OCI-LY3 (cell line): ENCODE results near the gene TMEM144.
A peak's percentile ranks its signal among the peaks of the same experiment; 100 is the strongest.

Experiments
- H2AFZ ChIP-seq: fragments of 200-600, 300-600 bp; shearing (Covaris generic); 2 replicates; pipeline ENCODE4 v1.6.0; 2014; ENCODE audit warnings: antibody characterized with exemption, low read depth, low read length
- H3K27ac ChIP-seq: fragments of 200-600, 300-600 bp; sonication (generic); 2 replicates; pipeline ENCODE4 v1.5.1; 2014; ENCODE audit warnings: mild to moderate bottlenecking, low read length, moderate library complexity, mixed read lengths
- H3K27me3 ChIP-seq: fragments of 200-600, 300-600 bp; sonication (generic); 2 replicates; pipeline ENCODE4 v1.6.1; 2014; ENCODE audit warnings: low read depth, low read length, mixed read lengths
- H3K36me3 ChIP-seq: fragments of 200-600, 300-600 bp; sonication (generic); replicated peaks from 2 replicates; pipeline ENCODE3; 2014; ENCODE audit warnings: low read depth, low read length, mixed read lengths
- H3K4me1 ChIP-seq: fragments of 300-600, 200-600 bp; sonication (generic); 2 replicates; pipeline ENCODE4 v1.6.1; 2014; ENCODE audit warnings: low read length, mixed read lengths
- H3K4me2 ChIP-seq: fragments of 200-600, 300-600 bp; sonication (generic); 2 replicates; pipeline ENCODE4 v1.6.1; 2014; ENCODE audit warnings: low read length, mixed read lengths
- H3K4me3 ChIP-seq: fragments of 300-600, 200-600 bp; sonication (generic); 2 replicates; pipeline ENCODE4 v1.5.1; 2014; ENCODE audit warnings: antibody characterized with exemption, mild to moderate bottlenecking, low read length, moderate library complexity
- H3K79me2 ChIP-seq: fragments of 300-600, 200-600 bp; shearing (Covaris generic); 2 replicates; pipeline ENCODE4 v1.6.1; 2014; ENCODE audit warnings: mild to moderate bottlenecking, low read length, mixed read lengths
- H3K9ac ChIP-seq: fragments of 300-600, 200-600 bp; shearing (Covaris generic); 2 replicates; pipeline ENCODE4 v1.6.0; 2014; ENCODE audit warnings: mild to moderate bottlenecking, low read length, moderate library complexity
- H3K9me3 ChIP-seq: fragments of 200-600, 300-600 bp; shearing (Covaris generic); 2 replicates; pipeline ENCODE4 v1.6.1; 2014; ENCODE audit warnings: low read length, mixed read lengths; ENCODE audit not compliant: insufficient read depth
- H4K20me1 ChIP-seq: fragments of 200-600, 300-600 bp; sonication (generic); 2 replicates; pipeline ENCODE4 v1.6.1; 2016; ENCODE audit warnings: low read length, mixed read lengths; ENCODE audit not compliant: insufficient read depth
- CTCF ChIP-seq: fragments of 200-600, 300-600 bp; sonication (generic); IDR thresholded peaks from 2 replicates; pipeline ENCODE4 v1.5.1; 2014; ENCODE audit warnings: antibody characterized with exemption, low read length, low read depth
- EZH2phosphoT487 ChIP-seq: fragments of 200-600 bp; shearing (Covaris generic); IDR thresholded peaks from 2 replicates; pipeline ENCODE4 v1.6.1; 2018; ENCODE audit warnings: antibody characterized with exemption, mixed run types, low read depth

TMEM144 gene

GRCh38 chr4:158181906-158182305 is 28.4 kb upstream of the TMEM144 start:
- Histone ChIP-seq H3K36me3 (no peaks in the 10 kb centered on the region), H4K20me1 (no peaks in the 10 kb centered on the region), H3K4me2 (no peak overlapping the region), H2AFZ (0 out of 2 replicates have a peak overlapping the region, but pooled peaks have one; percentile 24), H3K9me3 (no peaks in the 10 kb centered on the region), H3K4me3 (no peak overlapping the region), H3K79me2 (no peaks in the 10 kb centered on the region), H3K27me3 (no peaks in the 10 kb centered on the region), H3K27ac (no peak overlapping the region), H3K4me1 (no peaks in the 10 kb centered on the region), H3K9ac (no peak overlapping the region)
- TF ChIP-seq CTCF = no peak
- no peak for TF ChIP-seq EZH2phosphoT487

GRCh38 chr4:158182736-158183135 is 27.6 kb upstream of the TMEM144 start:
- H3K36me3 ChIP-seq = no peaks in the 10 kb centered on the region
- no peak overlapping the region for H3K9ac ChIP-seq
- H3K4me3 ChIP-seq = no peak overlapping the region
- H3K4me1 ChIP-seq = no peaks in the 10 kb centered on the region
- H2AFZ ChIP-seq = no peak overlapping the region
- H3K27ac ChIP-seq = no peak overlapping the region
- no peaks in the 10 kb centered on the region for H3K79me2 ChIP-seq
- no peaks in the 10 kb centered on the region for H3K27me3 ChIP-seq
- TF ChIP-seq CTCF = no peak
- TF ChIP-seq EZH2phosphoT487 = no peak
- no peaks in the 10 kb centered on the region for H4K20me1 ChIP-seq
- H3K9me3 ChIP-seq = no peaks in the 10 kb centered on the region
- H3K4me2 ChIP-seq = no peak overlapping the region

GRCh38 chr4:158186815-158187214 is 23.5 kb upstream of the TMEM144 start:
- H3K4me1 ChIP-seq = peaks cover 4% of the 10 kb centered on the region; the same call in 1 of the 2 replicates
- no peaks in the 10 kb centered on the region for H3K9me3 ChIP-seq
- H3K79me2 ChIP-seq = no peaks in the 10 kb centered on the region
- H3K27me3 ChIP-seq = no peaks in the 10 kb centered on the region
- no peaks in the 10 kb centered on the region for H3K36me3 ChIP-seq
- no peak overlapping the region for H3K9ac ChIP-seq
- peak overlapping the region; percentile 57; the same call in 1 of the 2 replicates for H2AFZ ChIP-seq
- no peaks in the 10 kb centered on the region for H4K20me1 ChIP-seq
- H3K27ac ChIP-seq = no peak overlapping the region
- no peak overlapping the region for H3K4me2 ChIP-seq
- TF ChIP-seq CTCF (no peak), EZH2phosphoT487 (no peak)
- no peak overlapping the region for H3K4me3 ChIP-seq

DNA sequence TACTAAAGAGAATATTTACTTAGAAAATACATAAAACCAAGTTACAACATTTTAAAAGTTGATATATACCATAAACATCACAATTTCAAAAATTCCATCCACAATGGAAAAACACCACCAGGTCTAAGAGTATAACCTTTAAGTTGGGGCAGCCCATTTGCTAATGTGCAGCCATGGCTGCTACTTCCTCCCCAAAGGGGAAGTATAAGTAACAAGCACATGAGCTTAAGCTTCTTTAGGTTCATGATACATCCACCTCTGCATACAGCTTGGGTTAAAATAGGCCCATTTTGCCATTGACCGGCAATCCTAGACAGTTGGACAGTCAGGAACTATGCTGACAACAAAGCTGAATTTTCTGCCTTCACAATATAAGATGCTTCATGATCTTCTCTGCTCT is 20.9 kb upstream of the TMEM144 start:
- H3K4me2 ChIP-seq = peak overlapping the region; percentile 6; the same call in 1 of the 2 replicates
- H3K27ac ChIP-seq = no peak overlapping the region
- H4K20me1 ChIP-seq = no peaks in the 10 kb centered on the region
- H3K27me3 ChIP-seq = no peaks in the 10 kb centered on the region
- H3K9ac ChIP-seq = no peak overlapping the region
- no peaks in the 10 kb centered on the region for H3K9me3 ChIP-seq
- H3K79me2 ChIP-seq = no peaks in the 10 kb centered on the region
- H3K4me3 ChIP-seq = no peak overlapping the region
- H2AFZ ChIP-seq = peak overlapping the region; percentile 82
- H3K36me3 ChIP-seq = no peaks in the 10 kb centered on the region
- TF ChIP-seq EZH2phosphoT487 = no peak
- no peak for TF ChIP-seq CTCF
- peaks cover 4% of the 10 kb centered on the region; the same call in 1 of the 2 replicates for H3K4me1 ChIP-seq
